Ascending aorta (tissue), 2 donors: ENCODE data around the gene CCDC86. TPM values are rescaled to one million over a fixed set of nuclear protein-coding genes. Genes with fewer than 3 reads are reported as not detected.
A peak's percentile ranks its signal among the peaks of the same experiment; 100 is the strongest.

Experiments
- DNase-seq, 2 donors: peaks; one replicate each; pipeline ENCODE4 v3.0.0-alpha.2; 2019; ENCODE audit warnings: low spot score in 2 of 2
- H3K27ac ChIP-seq, 2 donors: fragments of 200-600 bp; sonication (generic); one replicate each; pipeline ENCODE4 v1.5.1; 2016 to 2017; ENCODE audit warnings: mild to moderate bottlenecking in 1 of 2
- H3K27me3 ChIP-seq: fragments of 200-600 bp; sonication (generic); one replicate; pipeline ENCODE4 v1.5.1; 2017
- H3K36me3 ChIP-seq, 2 donors: fragments of 200-600 bp; sonication (generic); one replicate each; pipeline ENCODE4 v1.5.1; 2016
- H3K4me1 ChIP-seq, 2 donors: fragments of 200-600 bp; sonication (generic); one replicate each; pipeline ENCODE4 v1.5.1; 2016 to 2017; ENCODE audit warnings: mild to moderate bottlenecking in 1 of 2
- H3K4me3 ChIP-seq, 2 donors: fragments of 200-600 bp; sonication (generic); one replicate each; pipeline ENCODE4 v1.5.1; 2016 to 2017; ENCODE audit warnings: mild to moderate bottlenecking in 1 of 2
- H3K9me3 ChIP-seq, 2 donors: fragments of 200-600 bp; sonication (generic); one replicate each; pipeline ENCODE4 v1.5.1; 2016
- CTCF ChIP-seq, 3 experiments: fragments of 200-600 bp in 2 of 3; fragments of 450-650 bp in 1 of 3; sonication (generic) in 2 of 3; IDR thresholded peaks; one replicate each; pipeline ENCODE4 v1.5.1; 2016 to 2019; ENCODE audit warnings: antibody characterized with exemption in 3 of 3, mild to moderate bottlenecking in 1 of 3, moderate library complexity in 1 of 3
- intact Hi-C: fragments of 100-400 bp; cut with DNase I; formaldehyde crosslinking; loops from one replicate; pipeline ENCODE4 v1.15.1; 2023
- total RNA-seq: library from RNA; depleted of rRNA; stranded (reverse); fragments of >200 nt; gene quantifications from one replicate; pipeline ENCODE4 v1.1.0, GENCODE V29; 2016

The CCDC86 gene
- total RNA-seq, 1 donor from 2014 or later: 16.0 TPM

GRCh38 chr11:60871378-60872061, 29.6 kb downstream of the CCDC86 start:
- TF ChIP-seq CTCF (IDR thresholded peaks at IDR 0.05): no peak
- intact Hi-C loops: no loop called here
- Histone ChIP-seq H3K27ac (no peak overlapping the region), H3K4me1 (no peaks in the 10 kb centered on the region), H3K4me3 (no peak overlapping the region), H3K9me3 (no peaks in the 10 kb centered on the region), H3K27me3 (no peaks in the 10 kb centered on the region), H3K36me3 (no peaks in the 10 kb centered on the region)
- DNase-seq: peak in 1 of 2 donors; percentile 47

GRCh38 chr11:60872124-60872960, 30.4 kb downstream of the CCDC86 start:
- Histone ChIP-seq H3K9me3 (no peaks in the 10 kb centered on the region), H3K27ac (no peak overlapping the region), H3K4me3 (no peak overlapping the region), H3K36me3 (no peaks in the 10 kb centered on the region), H3K27me3 (no peaks in the 10 kb centered on the region), H3K4me1 (no peaks in the 10 kb centered on the region)
- DNase-seq: peak in 1 of 2 donors; percentile 67
- TF ChIP-seq CTCF (IDR thresholded peaks at IDR 0.05): no peak
- intact Hi-C loops: no loop called here

- H3K27ac ChIP-seq: no peak overlapping the region
- no peaks in the 10 kb centered on the region for H3K27me3 ChIP-seq
- H3K4me1 ChIP-seq: no peaks in the 10 kb centered on the region
- intact Hi-C loops: no loop called here
- no peaks in the 10 kb centered on the region for H3K9me3 ChIP-seq
- TF ChIP-seq CTCF (IDR thresholded peaks at IDR 0.05): no peak
- DNase-seq: peak in 1 of 2 donors; percentile 55
- H3K36me3 ChIP-seq: no peaks in the 10 kb centered on the region
- H3K4me3 ChIP-seq: no peak overlapping the region
Measured at GRCh38 chr11:60872961-60873524, 31.1 kb downstream of the CCDC86 start.

GRCh38 chr11:60873533-60873932, 31.6 kb downstream of the CCDC86 start:
- no peaks in the 10 kb centered on the region for H3K9me3 ChIP-seq
- no peaks in the 10 kb centered on the region for H3K4me1 ChIP-seq
- H3K27ac ChIP-seq: no peak overlapping the region
- DNase-seq: peak in 1 of 2 donors; percentile 40
- intact Hi-C loops: no loop called here
- no peak overlapping the region for H3K4me3 ChIP-seq
- H3K27me3 ChIP-seq: no peaks in the 10 kb centered on the region
- TF ChIP-seq CTCF (IDR thresholded peaks at IDR 0.05): no peak
- peaks cover 0 to 3% of the 10 kb centered on the region in 2 donors for H3K36me3 ChIP-seq

GRCh38 chr11:60874421-60875365, 32.8 kb downstream of the CCDC86 start:
- Histone ChIP-seq H3K27me3 (no peaks in the 10 kb centered on the region), H3K36me3 (peaks cover 0 to 5% of the 10 kb centered on the region in 2 donors), H3K4me1 (peaks cover 0 to 4% of the 10 kb centered on the region in 2 donors), H3K4me3 (no peak overlapping the region), H3K9me3 (no peaks in the 10 kb centered on the region), H3K27ac (no peak overlapping the region)
- peak in 1 of 2 donors; percentile 52 for DNase-seq
- intact Hi-C loops: no loop called here
- no peak for TF ChIP-seq CTCF (IDR thresholded peaks at IDR 0.05)
